Activated T-cell treated with anti-CD3 and anti-CD28 coated beads, Interleukin-2, amount 50 U/mL, for 48 hours (primary cell): ENCODE results near the gene UPK3BL1.
"Not testable (repeated sequence)": the region's sequence is repeated elsewhere in the genome, so short reads cannot be mapped to it uniquely, and the experiment has no call there.

ENCODE experiments used
- DNase-seq, 2 experiments: peaks; one replicate each; pipeline ENCODE4 v3.0.0-alpha.2; 2020

The UPK3BL1 gene, protein sequence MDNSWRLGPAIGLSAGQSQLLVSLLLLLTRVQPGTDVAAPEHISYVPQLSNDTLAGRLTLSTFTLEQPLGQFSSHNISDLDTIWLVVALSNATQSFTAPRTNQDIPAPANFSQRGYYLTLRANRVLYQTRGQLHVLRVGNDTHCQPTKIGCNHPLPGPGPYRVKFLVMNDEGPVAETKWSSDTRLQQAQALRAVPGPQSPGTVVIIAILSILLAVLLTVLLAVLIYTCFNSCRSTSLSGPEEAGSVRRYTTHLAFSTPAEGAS

DNA sequence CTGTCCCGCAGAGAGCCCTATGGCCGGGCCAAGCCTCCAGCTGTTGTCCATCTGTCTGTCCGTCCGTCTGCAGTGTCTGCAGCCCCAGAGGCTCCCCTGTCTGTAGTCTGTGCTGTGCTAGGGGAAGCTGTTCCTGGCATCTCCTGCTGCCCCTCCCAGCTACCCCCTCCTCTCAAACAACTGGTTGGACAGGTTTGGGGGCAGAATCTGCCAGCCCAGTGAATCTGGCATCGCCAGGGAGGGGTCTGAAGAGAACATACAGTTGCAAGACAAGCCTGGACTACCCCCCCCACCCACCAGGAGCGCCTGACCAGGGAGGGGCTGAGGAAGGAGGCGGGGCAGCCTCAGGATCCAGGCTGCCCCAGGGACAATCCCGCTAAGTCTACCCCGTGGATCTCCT is at the start of gene UPK3BL1:
Gene UPK3BL1, minus strand, starts transcription at position 101 of the 400 bp plus-strand sequence. Its CDS starts 50 bp downstream, at position 51.
- not testable (repeated sequence) for DNase-seq

DNA sequence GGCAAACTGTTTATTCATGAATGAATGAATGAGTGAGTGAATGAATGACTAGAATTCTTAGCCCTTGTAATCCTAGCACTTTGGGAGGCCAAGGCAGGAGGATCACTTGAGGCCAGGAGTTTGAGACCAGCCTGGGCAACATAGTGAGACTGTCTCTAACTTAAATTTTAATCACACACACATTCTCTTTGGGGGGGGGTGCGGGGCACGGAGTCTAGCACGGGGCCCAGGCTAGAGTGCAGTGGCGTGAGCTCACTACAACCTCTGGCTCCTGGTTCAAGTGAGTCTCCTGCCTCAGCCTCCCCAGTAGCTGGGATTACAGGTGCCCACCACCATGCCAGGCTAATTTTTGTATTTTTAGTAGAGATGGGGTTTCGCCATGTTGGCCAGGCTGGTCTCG is 48.0 kb upstream of the UPK3BL1 start:
- DNase-seq: not testable (repeated sequence)

DNA sequence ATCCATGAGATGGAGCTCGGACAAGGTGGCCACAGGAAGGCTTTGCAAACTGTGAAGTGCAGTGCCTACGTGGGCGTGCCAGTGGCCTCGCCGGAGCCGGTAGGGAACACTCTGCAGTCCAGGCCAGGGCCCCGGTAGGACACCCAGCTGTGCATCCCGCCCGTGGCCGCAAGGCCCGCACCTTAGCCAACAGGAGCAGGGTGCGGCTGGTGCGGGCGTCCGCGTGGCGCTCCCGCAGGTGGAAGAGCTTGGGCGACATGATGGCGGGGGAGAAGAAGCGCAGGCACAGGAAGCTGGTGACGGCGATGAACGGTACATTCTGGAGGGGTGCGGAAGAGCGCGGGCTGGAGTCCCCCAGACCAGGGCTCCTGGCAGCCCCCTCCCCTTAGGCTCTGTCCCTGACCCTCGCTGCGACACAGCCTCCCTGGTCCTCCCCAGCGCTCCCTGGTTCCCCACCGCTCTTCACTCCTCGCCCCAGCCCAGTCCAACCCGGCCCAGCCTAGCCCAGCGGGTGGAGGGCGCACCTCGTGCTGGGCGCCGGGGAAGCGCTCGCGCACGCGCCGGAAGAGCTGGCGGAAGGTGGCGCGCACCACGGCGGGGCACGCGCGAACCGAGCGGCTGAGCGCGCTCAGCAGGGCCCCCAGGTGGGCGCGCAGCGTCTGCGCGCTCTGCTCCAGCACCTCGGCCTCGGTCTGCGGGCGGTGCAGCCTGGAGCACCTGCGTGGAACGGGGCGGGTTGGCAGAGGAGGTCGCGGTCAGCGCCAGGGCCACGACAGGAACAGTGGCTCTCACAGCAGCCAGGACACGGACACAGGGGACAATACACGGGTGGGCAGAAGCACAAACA is 47.1 kb upstream of the UPK3BL1 start:
- DNase-seq: not testable (repeated sequence)

DNA sequence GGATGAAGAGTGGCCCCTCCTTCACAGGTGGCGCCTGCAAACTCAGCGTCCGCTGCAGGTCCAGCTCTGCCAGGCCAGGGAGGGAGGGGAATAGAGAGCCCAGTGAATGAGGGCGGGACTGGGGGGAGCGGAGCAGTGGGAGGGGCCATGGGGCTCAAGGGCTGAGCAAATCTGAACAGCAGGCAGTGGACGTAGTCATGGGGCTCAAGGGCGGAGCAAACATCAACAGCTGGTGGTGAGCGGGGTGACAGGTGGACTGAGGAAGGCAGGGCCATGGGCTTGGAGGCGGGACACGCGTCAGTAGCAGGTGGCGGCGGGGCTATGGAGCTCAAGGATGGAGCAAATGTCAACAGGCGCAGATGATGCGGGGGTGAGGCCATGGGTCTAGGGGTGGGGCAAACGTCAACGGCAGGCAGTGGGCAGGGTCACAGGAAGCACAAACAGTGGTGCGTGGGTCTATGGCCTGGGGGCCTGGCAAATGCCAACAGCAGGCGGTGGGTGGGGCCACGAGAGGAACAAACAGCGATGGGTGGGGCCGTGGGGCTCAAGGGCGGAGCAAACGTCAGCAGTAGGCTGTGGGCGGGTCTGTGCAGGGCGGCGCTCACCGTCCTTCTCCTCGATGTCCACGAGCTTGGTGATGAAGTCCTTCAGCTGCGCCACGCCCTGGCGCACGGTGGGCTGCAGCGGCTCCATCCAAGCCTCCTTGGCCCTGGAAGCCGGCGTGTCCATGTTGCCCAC is 45.9 kb upstream of the UPK3BL1 start:
- not testable (repeated sequence) for DNase-seq

DNA sequence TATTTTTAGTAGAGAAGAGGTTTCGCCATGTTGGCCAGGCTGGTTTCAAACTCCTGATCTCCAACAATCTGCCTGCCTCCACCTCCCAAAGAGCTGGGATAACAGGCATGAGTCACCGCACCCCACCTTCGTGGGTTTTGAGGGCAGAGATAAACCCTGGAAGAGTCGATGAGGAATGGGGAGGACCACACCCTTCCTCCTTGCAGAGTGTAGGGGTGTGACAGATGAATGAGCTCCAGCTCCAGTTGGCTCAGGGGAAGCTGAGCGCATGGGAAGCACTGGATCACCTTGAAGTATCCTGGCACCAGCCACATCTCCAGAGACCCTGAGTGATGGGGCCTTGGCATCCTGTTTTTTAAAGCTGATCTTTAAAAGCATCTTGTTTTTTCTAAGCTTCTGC is 40.0 kb upstream of the UPK3BL1 start:
- not testable (repeated sequence) for DNase-seq

DNA sequence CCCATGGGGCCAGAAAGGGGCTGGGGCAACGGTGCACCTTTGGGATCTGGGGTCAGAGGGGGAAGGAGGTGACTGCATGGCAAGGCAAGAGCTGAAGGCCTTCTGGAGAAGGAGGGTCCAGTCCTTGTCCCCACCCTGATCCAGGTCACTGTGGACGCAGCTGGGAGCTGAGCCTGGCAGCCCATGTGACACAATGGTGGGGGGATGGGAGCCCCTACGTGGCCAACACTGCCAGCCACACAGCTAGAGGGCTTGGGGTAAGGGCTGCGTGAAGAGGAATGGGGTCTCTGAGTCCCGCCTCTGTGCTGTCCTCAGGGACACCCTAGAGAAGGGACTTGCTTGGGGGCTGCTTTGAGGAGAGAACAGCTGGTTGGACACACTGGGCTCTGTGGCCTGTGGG is 38.2 kb upstream of the UPK3BL1 start:
- not testable (repeated sequence) for DNase-seq

DNA sequence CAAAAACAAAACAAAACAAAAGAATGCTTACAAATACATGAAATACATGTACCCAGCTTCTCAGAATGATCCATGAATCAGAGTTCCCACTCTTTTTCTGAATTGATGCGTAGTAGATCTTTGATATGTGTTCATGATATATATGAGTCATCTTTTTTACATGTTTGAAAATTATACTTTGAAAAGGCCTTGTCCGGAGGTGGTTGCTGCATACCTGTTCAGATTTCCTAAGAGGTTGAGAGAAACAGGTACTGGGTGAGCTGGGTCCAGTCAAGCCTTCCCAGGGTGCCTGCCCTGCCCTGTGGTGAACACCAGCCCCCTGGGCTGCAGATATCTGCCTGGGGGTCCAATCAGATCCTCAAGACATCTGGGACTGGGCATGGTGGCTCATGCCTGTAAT is 33.0 kb upstream of the UPK3BL1 start:
- peak; percentile 69 to 77 for DNase-seq

DNA sequence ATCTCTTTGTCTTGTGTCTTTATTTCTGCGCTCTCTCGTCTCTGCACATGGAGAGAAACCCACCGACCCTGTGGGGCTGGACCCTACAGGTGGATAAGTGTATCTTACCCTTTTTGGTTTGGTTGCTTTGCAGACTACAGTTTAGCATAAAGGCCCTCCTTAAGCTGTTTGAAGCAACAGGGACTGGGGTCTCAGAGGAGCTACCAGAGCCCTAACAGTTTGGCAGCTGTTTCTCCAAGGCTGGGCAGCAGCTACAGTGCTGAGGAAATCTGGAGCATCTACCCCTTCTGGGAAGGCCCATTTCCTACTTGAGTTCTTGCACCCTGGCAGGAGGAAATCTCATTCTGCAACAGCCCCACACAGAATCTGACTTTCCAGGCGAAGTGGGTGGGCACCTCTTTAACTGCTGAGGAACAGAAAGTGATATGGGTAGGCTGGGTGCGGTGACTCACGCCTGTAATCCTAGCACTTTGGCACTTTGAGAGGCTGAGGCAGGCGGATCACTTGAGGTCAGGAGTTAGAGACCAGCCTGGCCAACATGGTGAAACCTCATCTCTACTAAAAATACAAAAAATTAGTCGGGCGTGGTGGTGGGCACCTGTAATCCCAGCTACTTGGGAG is 31.0 kb upstream of the UPK3BL1 start:
- DNase-seq: peak in 1 of 2 experiments; percentile 19

DNA sequence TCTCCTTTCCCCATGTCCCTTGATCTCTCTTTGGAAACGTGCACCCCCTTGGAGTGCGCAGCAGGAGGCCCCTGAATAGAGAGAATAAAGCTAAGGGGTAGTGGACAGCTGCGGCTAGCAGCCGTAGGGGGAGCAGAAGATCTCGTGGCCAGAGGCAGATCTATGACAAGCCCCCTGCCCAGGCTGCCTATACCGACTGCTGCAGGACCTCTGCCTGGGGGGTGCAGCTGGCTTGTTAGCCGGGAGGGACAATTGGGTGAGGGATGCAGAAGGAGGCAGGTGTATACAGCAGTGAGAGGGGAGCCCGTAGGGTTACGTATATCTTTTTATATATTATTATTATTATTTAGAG is 29.3 kb upstream of the UPK3BL1 start:
- not testable (repeated sequence) for DNase-seq

DNA sequence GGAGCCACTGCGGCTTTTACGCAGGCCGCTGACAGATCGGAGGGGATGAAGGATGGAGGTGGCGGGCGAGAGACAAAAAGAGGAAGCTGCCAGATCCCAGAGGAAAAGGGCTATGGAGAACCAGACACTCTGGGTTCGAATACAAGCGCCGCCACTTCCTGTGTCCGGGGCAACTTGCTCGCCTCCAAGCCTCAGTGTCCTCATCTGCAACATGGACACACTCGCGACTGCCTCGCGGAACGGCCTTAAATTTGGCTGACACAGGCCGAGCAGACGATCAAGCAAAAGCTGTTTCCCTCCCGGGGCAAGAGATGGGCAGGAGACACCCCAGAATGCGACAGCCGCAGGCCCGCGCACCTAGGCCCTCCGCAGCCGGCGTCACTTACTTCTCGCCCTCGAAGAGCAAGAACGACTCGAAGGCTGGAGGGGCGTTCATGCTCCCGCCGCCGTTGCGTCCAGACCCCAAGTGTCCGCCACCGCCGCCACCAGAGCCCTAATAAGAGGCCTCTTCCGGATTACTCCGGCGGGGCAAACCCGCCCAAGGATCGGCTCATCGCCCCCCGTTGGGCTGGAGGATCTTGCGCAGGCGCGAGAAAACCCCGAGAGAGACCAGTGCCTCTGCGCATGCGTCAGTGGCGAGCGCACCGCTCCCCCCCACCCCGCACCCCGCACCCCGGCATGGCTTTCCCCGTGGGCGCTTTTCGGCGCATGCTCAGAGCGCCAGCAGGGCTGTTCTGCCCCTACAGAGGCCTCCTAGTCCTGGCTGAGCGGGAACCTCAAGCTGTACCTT is 28.8 kb upstream of the UPK3BL1 start, which contains the start of gene POLR2J2:
Gene POLR2J2, minus strand, starts transcription at position 498 of the 790 bp plus-strand sequence. Its CDS starts 62 bp downstream, at position 436.
- DNase-seq: not testable (repeated sequence)

DNA sequence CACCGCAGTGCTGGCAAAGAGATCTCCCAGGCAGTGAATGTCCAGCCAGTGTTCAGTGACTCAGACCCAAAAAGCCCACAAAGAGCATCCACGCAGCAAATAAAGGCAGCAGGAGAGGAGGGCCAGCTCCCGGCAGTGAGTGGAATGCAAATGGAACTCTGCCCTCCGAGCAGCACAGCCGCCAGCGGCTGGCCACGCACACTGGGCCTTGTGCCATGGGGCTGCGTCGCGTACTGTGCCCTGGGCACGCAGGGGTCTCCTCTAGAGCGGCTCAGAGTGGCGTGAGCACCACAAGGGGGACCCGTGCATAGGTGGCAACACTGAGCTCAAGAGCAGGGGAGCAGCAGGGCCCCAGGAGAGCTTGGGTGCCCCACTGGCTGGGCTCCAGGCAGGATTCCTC is 24.9 kb upstream of the UPK3BL1 start:
- not testable (repeated sequence) for DNase-seq

DNA sequence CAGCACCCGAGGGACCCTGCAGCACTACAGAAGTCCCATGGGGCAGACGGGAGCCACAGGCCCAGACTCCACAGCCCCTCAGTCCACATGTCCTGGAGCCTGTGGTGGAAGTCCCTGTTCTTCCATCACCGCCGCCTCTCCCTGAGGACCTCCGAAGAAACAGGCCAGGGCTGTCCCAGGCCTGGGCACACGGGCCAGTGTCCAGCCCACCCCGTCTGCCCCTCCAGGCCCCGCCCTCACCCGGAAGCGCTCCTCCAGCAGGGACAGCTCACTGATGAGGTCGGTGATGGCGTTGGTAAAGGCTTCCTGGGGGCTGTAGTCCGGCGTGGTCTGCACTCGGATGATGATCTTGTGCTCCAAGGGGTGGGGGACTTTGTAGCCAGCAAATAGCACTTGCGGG is 24.3 kb upstream of the UPK3BL1 start:
- not testable (repeated sequence) for DNase-seq

DNA sequence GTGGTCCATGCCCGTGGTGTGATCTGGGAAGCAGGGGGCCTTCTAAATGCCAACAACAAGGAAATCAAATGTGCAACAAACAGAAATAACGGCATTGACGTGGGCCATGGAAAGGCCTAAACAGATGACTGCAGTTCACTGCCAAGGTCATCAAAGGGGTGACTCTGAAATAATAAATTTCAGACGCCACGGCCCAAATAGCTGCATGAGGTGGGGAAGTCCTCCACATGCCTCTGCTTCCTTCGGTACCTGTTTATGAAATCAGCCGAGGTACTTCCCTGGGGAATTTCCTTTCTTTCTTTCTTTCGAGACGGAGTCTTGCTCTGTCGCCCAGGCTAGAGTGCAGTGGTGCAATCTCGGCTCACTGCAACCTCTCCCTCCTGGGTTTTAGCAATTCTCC is 22.2 kb upstream of the UPK3BL1 start:
- peak in 1 of 2 experiments; percentile 12 for DNase-seq

DNA sequence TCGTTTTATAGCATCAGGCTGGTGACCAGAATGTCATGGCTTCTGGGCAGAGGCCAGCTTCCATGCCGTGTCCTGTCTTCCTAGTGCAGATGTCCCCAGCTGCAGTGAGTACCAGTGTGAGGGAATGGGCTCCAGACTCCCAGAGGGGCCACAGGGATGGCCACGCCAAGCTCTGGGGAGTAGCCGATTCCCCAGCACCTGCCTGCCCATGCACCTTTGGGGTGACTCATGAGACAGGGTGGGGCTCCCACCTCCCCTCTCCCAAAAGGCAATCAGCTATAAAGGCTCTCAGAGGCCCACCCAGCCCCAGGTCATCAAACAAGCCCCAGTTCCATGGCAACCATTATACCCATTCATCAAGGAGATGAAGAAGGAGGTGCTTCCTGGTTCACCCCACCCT is 7.3 kb upstream of the UPK3BL1 start, which contains the start of gene SPDYE2B:
Gene SPDYE2B, plus strand, starts transcription at position 396 of the 400 bp plus-strand sequence. CDS start 2,030 bp downstream, outside the sequence.
- DNase-seq: not testable (repeated sequence)

DNA sequence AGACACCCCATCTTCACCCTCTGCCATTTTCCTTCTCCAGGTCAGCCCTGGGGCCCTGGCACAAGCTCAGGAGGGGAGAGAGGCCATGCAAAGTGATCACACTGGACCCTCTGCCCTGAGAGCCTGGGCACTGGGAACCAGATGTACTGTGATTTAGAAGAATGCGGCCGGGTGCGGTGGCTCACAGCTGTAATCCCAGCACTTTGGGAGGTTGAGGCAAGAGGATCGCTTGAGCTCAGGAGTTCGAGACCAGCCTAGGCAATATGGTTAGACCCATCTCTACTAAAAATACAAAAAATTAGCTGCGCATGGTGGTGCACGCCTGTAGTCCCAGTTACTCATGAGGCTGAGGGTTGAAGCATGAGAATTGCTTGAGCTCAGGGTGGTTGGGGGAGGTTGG is 5.2 kb upstream of the UPK3BL1 start:
- peak in 1 of 2 experiments; percentile 17 for DNase-seq

DNA sequence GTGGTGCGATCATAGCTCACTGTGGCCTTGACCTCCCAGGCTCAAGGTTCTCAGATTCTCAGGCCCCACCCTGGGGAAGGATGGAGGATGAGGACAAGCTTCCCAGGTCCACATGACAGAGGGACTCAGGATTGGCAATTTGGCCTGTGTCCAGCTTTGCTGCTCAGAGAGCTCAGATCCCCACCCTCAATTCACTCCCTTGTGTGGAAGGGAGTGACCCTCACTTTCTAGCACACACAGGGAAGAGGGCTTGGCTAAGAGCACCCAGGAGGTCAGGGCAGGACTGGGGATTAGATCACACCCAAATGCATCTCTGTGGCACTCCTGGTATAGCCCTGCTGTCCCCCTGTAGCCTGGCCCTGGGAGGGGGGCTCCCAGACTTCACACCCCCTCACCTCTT is 813 bp upstream of the UPK3BL1 start:
- not testable (repeated sequence) for DNase-seq

DNA sequence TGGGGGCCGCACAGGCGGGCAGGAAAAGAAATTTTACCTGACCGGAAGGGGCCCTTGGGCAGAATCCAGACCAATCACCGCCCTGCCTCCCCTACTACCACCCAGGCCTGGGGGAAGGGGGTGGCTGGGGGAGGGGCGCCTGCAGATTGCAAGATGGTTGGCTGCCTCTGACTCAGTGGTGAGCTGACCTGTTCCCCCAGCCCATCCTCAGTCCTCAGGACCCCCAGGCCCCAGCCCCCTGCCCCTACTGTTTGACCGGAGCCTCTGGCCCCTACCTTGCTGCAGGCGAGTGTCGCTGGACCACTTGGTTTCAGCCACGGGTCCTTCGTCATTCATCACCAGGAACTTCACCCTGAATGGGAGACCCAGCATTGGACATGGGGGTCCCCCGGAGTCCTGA is 3.7 kb downstream of the UPK3BL1 start:
- peak; percentile 19 to 25 for DNase-seq

DNA sequence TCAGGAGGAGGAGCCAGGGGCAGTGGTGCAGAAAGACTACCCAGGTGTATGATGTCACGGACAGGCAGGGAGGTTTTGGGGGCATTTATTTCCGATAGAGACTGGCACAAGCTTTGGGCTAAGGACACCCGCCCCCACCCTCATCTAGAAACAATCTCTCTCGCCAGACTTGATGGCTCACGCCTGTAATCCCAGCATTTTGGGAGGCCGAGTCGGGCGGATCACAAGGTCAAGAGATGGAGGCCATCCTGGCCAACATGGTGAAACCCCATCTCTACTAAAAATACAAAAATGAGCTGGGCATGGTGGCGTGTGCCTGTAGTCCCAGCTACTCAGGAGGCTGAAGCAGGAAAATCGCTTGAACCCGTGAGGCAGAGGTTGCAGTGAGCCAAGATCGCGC is 5.6 kb downstream of the UPK3BL1 start:
- DNase-seq: peak in 1 of 2 experiments; percentile 12

DNA sequence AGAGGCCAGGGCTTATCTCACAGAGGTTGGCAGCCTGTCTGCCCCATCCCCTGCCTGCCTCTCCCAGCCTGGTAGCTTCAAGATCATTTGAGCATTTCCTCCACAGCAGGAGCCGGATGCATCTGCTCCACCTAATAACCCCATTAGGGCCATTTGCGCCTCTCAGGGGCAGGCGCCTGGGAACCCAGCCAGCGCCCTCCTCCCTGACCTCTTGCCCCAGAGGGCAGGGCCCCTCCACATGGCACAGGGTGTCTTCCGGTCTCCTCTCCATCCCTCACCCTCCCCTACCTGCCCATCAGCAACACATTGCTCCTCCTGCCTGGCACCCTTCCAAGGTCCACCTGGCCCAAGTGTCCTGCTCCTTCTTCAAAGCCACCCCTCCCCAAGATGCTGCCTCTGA is 7.2 kb downstream of the UPK3BL1 start:
- DNase-seq: not testable (repeated sequence)

DNA sequence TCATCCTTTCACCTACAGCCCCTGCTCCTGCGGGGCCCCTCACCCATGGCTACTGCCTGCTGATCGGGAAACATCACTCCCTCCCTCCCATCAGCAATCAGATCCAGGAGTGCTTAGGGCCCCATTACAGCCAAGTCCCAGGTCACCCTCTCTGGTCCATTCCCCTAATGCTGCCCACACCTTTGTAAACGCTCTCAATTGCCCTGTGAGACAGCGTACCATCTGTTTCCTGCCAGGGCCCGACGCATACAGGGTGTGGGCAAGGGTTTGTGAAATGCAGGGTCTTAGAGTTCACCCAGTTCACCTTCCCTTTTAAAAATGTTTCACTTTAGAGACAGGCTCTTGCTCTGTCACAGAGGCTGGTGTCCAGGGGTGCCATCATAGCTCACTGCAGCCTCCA is 8.3 kb downstream of the UPK3BL1 start:
- DNase-seq: peak in 1 of 2 experiments; percentile 11

DNA sequence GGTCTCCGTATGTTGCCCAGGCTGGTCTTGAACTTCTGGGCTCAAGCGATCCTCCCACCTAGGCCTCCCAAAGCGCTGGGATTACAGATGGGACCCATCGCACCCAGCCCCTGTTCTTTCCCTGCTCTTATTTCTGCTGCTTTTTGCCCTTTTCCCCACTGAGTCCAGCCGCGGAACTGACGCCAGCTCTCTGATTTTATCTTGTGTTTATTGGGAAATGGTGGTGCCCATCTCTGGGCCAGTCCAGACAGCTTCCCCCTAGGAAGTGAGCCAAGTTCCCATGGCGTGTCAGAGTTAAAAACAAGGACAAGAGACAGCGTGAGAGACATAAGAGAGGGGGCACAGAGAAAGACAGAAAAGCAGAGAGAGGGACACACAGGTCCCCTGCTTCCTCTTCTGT is 12.0 kb downstream of the UPK3BL1 start:
- DNase-seq: not testable (repeated sequence)
